Stimulated activated CD4-positive, alpha-beta T cell treated with anti-CD3 and anti-CD28 coated beads, Interleukin-4, amount 100 ng/mL, for 24 hours (primary cell): ENCODE data around the gene CTBS.

ENCODE experiments used
- DNase-seq: peaks from one replicate; pipeline ENCODE4 v3.0.0-alpha.2; 2020

Gene CTBS

DNA sequence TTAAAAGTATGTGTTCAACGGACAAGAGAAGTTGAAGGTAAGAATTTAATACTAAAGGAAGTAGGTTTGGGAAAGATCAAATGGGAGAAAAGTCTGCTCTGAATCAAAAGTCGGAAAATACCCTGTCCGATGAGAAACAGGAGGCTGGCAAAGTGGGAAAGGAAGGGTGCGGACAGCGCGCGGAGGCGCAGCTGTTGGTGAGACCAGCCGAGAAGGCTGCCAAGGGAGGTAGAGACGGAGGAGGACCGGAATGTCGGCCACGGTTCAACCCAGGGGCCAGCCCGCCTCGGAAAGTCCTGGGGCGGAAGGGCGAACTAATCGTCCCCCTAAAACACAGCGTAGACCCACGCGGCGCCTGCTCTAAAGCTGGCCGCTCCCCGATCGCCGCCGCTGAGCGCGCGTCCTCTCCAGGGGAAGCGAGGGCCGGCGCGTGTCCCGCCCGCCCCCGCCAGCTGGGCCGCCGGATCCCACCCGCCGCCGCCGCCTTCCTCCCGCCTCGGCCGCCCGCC lies 68.7 kb downstream of the CTBS start:
- no peak for DNase-seq

DNA sequence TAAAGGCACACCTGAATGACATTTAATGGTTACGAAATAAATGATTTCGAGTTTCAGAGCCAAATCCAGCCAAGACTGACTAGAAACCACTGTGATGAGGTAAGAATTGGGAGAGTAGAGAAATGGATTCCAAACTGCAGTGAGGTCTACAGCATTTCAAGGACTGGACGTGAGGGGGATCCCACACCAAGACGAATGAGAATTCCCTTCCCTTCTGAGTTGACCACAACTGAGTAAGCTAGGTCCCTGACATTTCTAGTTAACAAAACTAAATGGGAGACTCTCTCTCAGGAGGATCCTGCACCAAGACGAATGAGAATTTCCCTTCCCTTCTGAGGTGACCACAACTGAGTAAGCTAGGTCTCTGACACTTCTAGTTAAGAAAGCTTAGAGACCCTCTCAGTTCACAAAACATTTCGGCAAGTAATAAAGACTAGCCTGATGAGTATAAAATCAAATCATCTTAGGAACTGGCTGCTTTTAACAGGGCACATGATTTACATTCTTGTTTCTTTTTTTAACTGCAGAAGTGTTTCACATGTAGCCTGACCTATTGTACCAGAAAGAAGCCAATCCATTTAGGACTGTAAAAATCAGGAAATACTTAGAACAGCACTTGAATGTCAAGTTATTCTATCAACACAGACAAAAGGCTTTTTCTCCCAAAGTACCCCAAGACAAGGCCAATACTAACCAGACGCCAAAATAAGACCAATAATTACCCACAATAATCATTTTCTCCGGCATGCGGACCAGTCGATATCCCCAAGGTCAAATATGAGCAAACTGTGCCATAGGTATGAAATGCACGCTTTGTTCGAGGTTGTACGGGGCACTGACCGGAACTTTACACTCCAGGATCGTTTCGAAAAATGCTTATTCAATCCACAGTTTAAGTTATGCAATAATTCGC lies 69.4 kb downstream of the CTBS start:
- no peak for DNase-seq

DNA sequence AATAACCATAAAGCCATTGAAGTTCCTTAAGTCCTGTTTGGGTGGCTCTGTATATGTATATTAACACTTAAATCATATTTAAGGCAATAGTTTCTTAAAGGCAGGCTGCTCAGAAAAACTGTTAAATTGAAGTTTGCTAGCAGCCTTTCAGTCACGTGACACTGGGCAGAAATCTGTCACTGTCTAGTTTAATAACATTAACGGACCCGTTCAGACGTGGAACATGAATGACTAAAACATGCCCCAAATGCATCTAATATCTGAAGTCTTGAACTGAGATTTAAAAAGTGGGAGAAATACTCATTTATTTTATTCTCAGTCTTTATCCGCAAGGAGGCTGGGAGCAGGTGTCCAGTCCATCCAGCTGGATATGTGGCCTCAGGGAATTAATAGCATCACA lies 71.3 kb downstream of the CTBS start:
- DNase-seq = no peak
